Osteoblast (primary cell): ENCODE data around the gene LUC7L. TPM values are rescaled to one million over a fixed set of nuclear protein-coding genes. Genes with fewer than 3 reads are reported as not detected.
"Not testable (repeated sequence)": the region's sequence is repeated elsewhere in the genome, so short reads cannot be mapped to it uniquely, and the experiment has no call there.

ENCODE experiments used
- DNase-seq: peaks from one replicate; pipeline ENCODE4 v3.0.0; 2011; ENCODE audit warnings: low spot score, mixed read lengths; ENCODE audit not compliant: insufficient read length; ENCODE audit errors: missing footprints
- H2AFZ ChIP-seq: 2 replicates; pipeline ENCODE4 v1.6.0; 2011; ENCODE audit warnings: mild to moderate bottlenecking, low read length
- H3K27ac ChIP-seq: 2 replicates; pipeline ENCODE4 v1.5.1; 2011; ENCODE audit warnings: mild to moderate bottlenecking, low read depth, low read length, moderate library complexity
- H3K27me3 ChIP-seq: 2 replicates; pipeline ENCODE4 v1.6.0; 2012; ENCODE audit warnings: mild to moderate bottlenecking, control low read depth, inconsistent platforms, low read length, moderate library complexity; ENCODE audit not compliant: insufficient read depth
- H3K36me3 ChIP-seq: 2 replicates; pipeline ENCODE4 v1.5.1; 2011; ENCODE audit warnings: mild to moderate bottlenecking, low read length, control low read depth, moderate library complexity; ENCODE audit not compliant: insufficient read depth
- H3K4me1 ChIP-seq: 2 replicates; pipeline ENCODE4 v1.5.1; 2011; ENCODE audit warnings: mild to moderate bottlenecking, low read length, control low read depth, moderate library complexity; ENCODE audit not compliant: insufficient read depth
- H3K4me2 ChIP-seq: 2 replicates; pipeline ENCODE4 v1.6.0; 2011; ENCODE audit warnings: mild to moderate bottlenecking, low read length; ENCODE audit not compliant: insufficient read depth
- H3K4me3 ChIP-seq: fragments of 200-600 bp; sonication (generic); 3 replicates; pipeline ENCODE4 v1.5.1; 2012; ENCODE audit warnings: mild to moderate bottlenecking, low read length, inconsistent platforms; ENCODE audit not compliant: insufficient read depth
- H3K79me2 ChIP-seq: 2 replicates; pipeline ENCODE4 v1.6.0; 2012; ENCODE audit warnings: mild to moderate bottlenecking, low read length, control low read depth, inconsistent platforms; ENCODE audit not compliant: insufficient read depth
- H3K9me3 ChIP-seq: 2 replicates; pipeline ENCODE4 v1.5.1; 2011; ENCODE audit warnings: low read depth, low read length, control low read depth
- H4K20me1 ChIP-seq: 2 replicates; pipeline ENCODE4 v1.6.0; 2012; ENCODE audit warnings: mild to moderate bottlenecking, low read length, control low read depth; ENCODE audit not compliant: insufficient read depth
- total RNA-seq: library from RNA; depleted of rRNA; stranded (reverse); fragments of >200 nt; gene quantifications from 2 replicates; pipeline ENCODE4 v1.2.3, GENCODE V29; 2012
- TF ChIP-seq, protein P1 (sequence below): IDR thresholded peaks from 2 replicates; pipeline ENCODE4 v1.5.1; 2011; ENCODE audit warnings: mild to moderate bottlenecking, low read depth, low read length, moderate library complexity; ENCODE audit errors: extremely low read depth

Gene LUC7L
- total RNA-seq, 1 donor = 46.0 TPM

DNA sequence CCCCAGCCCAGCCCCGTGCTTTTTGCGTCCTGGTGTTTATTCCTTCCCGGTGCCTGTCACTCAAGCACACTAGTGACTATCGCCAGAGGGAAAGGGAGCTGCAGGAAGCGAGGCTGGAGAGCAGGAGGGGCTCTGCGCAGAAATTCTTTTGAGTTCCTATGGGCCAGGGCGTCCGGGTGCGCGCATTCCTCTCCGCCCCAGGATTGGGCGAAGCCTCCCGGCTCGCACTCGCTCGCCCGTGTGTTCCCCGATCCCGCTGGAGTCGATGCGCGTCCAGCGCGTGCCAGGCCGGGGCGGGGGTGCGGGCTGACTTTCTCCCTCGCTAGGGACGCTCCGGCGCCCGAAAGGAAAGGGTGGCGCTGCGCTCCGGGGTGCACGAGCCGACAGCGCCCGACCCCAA, 53.2 kb downstream of the LUC7L start:
- H4K20me1 ChIP-seq, H3K4me1 ChIP-seq, H3K9me3 ChIP-seq, H3K4me3 ChIP-seq, H3K27ac ChIP-seq, DNase-seq, H3K79me2 ChIP-seq, H3K4me2 ChIP-seq, H2AFZ ChIP-seq, H3K36me3 ChIP-seq: not testable (repeated sequence)
- H3K27me3 ChIP-seq = peaks cover 42% of the 10 kb centered on the region

DNA sequence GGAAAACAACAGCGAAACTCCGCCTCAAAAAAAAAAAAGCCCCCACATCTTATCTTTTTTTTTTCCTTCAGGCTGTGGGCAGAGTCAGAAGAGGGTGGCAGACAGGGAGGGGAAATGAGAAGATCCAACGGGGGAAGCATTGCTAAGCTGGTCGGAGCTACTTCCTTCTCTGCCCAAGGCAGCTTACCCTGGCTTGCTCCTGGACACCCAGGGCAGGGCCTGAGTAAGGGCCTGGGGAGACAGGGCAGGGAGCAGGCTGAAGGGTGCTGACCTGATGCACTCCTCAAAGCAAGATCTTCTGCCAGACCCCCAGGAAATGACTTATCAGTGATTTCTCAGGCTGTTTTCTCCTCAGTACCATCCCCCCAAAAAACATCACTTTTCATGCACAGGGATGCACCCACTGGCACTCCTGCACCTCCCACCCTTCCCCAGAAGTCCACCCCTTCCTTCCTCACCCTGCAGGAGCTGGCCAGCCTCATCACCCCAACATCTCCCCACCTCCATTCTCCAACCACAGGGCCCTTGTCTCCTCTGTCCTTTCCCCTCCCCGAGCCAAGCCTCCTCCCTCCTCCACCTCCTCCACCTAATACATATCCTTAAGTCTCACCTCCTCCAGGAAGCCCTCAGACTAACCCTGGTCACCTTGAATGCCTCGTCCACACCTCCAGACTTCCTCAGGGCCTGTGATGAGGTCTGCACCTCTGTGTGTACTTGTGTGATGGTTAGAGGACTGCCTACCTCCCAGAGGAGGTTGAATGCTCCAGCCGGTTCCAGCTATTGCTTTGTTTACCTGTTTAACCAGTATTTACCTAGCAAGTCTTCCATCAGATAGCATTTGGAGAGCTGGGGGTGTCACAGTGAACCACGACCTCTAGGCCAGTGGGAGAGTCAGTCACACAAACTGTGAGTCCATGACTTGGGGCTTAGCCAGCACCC, 54.0 kb downstream of the LUC7L start:
- DNase-seq = peak; percentile 87
- TF ChIP-seq, protein P1, sequence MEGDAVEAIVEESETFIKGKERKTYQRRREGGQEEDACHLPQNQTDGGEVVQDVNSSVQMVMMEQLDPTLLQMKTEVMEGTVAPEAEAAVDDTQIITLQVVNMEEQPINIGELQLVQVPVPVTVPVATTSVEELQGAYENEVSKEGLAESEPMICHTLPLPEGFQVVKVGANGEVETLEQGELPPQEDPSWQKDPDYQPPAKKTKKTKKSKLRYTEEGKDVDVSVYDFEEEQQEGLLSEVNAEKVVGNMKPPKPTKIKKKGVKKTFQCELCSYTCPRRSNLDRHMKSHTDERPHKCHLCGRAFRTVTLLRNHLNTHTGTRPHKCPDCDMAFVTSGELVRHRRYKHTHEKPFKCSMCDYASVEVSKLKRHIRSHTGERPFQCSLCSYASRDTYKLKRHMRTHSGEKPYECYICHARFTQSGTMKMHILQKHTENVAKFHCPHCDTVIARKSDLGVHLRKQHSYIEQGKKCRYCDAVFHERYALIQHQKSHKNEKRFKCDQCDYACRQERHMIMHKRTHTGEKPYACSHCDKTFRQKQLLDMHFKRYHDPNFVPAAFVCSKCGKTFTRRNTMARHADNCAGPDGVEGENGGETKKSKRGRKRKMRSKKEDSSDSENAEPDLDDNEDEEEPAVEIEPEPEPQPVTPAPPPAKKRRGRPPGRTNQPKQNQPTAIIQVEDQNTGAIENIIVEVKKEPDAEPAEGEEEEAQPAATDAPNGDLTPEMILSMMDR = no peak
- Histone ChIP-seq H3K4me3 (no peak overlapping the region), H3K27ac (no peak overlapping the region), H3K9me3 (no peaks in the 10 kb centered on the region), H4K20me1 (peaks cover 3% of the 10 kb centered on the region), H3K4me1 (no peaks in the 10 kb centered on the region), H3K4me2 (no peak overlapping the region), H2AFZ (no peak overlapping the region), H3K36me3 (no peaks in the 10 kb centered on the region), H3K27me3 (peaks cover 46% of the 10 kb centered on the region), H3K79me2 (no peaks in the 10 kb centered on the region)

GRCh38 chr16:173928-174769, 55.1 kb downstream of the LUC7L start:
- peaks cover 37% of the 10 kb centered on the region for H3K27me3 ChIP-seq
- H4K20me1 ChIP-seq, H2AFZ ChIP-seq, H3K79me2 ChIP-seq, H3K36me3 ChIP-seq, H3K4me1 ChIP-seq, H3K27ac ChIP-seq, H3K4me2 ChIP-seq, H3K9me3 ChIP-seq, H3K4me3 ChIP-seq: not testable (repeated sequence)
- peak; percentile 78 for DNase-seq

DNA sequence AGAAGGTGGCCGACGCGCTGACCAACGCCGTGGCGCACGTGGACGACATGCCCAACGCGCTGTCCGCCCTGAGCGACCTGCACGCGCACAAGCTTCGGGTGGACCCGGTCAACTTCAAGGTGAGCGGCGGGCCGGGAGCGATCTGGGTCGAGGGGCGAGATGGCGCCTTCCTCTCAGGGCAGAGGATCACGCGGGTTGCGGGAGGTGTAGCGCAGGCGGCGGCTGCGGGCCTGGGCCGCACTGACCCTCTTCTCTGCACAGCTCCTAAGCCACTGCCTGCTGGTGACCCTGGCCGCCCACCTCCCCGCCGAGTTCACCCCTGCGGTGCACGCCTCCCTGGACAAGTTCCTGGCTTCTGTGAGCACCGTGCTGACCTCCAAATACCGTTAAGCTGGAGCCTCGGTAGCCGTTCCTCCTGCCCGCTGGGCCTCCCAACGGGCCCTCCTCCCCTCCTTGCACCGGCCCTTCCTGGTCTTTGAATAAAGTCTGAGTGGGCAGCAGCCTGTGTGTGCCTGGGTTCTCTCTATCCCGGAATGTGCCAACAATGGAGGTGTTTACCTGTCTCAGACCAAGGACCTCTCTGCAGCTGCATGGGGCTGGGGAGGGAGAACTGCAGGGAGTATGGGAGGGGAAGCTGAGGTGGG, 55.9 kb downstream of the LUC7L start:
- not testable (repeated sequence) for H3K4me1 ChIP-seq, H3K36me3 ChIP-seq, H3K9me3 ChIP-seq, H3K27ac ChIP-seq, H4K20me1 ChIP-seq, H3K4me3 ChIP-seq, H3K79me2 ChIP-seq, H3K4me2 ChIP-seq, H2AFZ ChIP-seq
- peak; percentile 57 for DNase-seq
- peaks cover 39% of the 10 kb centered on the region for H3K27me3 ChIP-seq

DNA sequence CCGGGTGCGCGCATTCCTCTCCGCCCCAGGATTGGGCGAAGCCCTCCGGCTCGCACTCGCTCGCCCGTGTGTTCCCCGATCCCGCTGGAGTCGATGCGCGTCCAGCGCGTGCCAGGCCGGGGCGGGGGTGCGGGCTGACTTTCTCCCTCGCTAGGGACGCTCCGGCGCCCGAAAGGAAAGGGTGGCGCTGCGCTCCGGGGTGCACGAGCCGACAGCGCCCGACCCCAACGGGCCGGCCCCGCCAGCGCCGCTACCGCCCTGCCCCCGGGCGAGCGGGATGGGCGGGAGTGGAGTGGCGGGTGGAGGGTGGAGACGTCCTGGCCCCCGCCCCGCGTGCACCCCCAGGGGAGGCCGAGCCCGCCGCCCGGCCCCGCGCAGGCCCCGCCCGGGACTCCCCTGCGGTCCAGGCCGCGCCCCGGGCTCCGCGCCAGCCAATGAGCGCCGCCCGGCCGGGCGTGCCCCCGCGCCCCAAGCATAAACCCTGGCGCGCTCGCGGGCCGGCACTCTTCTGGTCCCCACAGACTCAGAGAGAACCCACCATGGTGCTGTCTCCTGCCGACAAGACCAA, 56.8 kb downstream of the LUC7L start, which contains the start of gene HBA2:
Gene HBA2, plus strand, starts transcription at position 503 of the 568 bp plus-strand sequence. Its CDS starts 37 bp downstream, at position 540.
- DNase-seq, H2AFZ ChIP-seq, H3K9me3 ChIP-seq, H3K36me3 ChIP-seq, H3K4me3 ChIP-seq, H3K4me2 ChIP-seq, H4K20me1 ChIP-seq, H3K79me2 ChIP-seq, H3K4me1 ChIP-seq, H3K27ac ChIP-seq: not testable (repeated sequence)
- H3K27me3 ChIP-seq = peaks cover 39% of the 10 kb centered on the region
